Keratinocyte (primary cell): ENCODE data around the gene FAXC. TPM values are rescaled to one million over a fixed set of nuclear protein-coding genes. Genes with fewer than 3 reads are reported as not detected.

Source experiments
- DNase-seq: peaks from one replicate; pipeline ENCODE4 v3.0.0-alpha.2; 2011; ENCODE audit warnings: low read depth, missing footprints, low spot score
- FAIRE-seq: peaks from 2 replicates; lab custom pipeline; 2011; peaks lifted over from hg19 to GRCh38; lab: Jason Lieb, UNC
- H2AFZ ChIP-seq: 2 replicates; pipeline ENCODE4 v1.6.0; 2012; ENCODE audit warnings: low read length, control low read depth, inconsistent platforms; ENCODE audit not compliant: control insufficient read depth
- H3K27ac ChIP-seq: 2 replicates; pipeline ENCODE4 v1.5.1; 2011; ENCODE audit warnings: low read length; ENCODE audit not compliant: control insufficient read depth, insufficient read depth
- H3K27me3 ChIP-seq: 3 replicates; pipeline ENCODE4 v1.6.0; 2011; ENCODE audit warnings: low read length; ENCODE audit not compliant: control insufficient read depth, insufficient read depth; ENCODE audit errors: extremely low read depth
- H3K36me3 ChIP-seq, 2 experiments: 2 replicates in 1 of 2; 3 replicates in 1 of 2; pipeline ENCODE4 v1.5.1; 2011; ENCODE audit warnings: low read length in 2 of 2, mild to moderate bottlenecking in 1 of 2; ENCODE audit not compliant: control insufficient read depth in 2 of 2, insufficient read depth in 2 of 2; ENCODE audit errors: extremely low read depth in 1 of 2
- H3K4me1 ChIP-seq: 3 replicates; pipeline ENCODE4 v1.5.1; 2011; ENCODE audit warnings: low read length; ENCODE audit not compliant: control insufficient read depth, insufficient read depth; ENCODE audit errors: extremely low read depth
- H3K4me2 ChIP-seq: 3 replicates; pipeline ENCODE4 v1.6.0; 2011; ENCODE audit warnings: low read depth, low read length; ENCODE audit not compliant: control insufficient read depth, insufficient read depth; ENCODE audit errors: extremely low read depth
- H3K4me3 ChIP-seq, 3 experiments: fragments of 200-600 bp in 1 of 3; sonication (generic) in 1 of 3; 2 replicates in 2 of 3; 3 replicates in 1 of 3; pipeline ENCODE4 v1.5.1; 2011 to 2016; ENCODE audit warnings: low read length in 3 of 3, mild to moderate bottlenecking in 3 of 3, control low read depth in 2 of 3, inconsistent platforms in 1 of 3, low read depth in 1 of 3, mixed read lengths in 1 of 3, mixed run types in 1 of 3, moderate library complexity in 1 of 3; ENCODE audit not compliant: control insufficient read depth in 2 of 3, insufficient read depth in 2 of 3; ENCODE audit errors: extremely low read depth in 1 of 3
- H3K79me2 ChIP-seq: 2 replicates; pipeline ENCODE4 v1.6.0; 2012; ENCODE audit warnings: low read length; ENCODE audit not compliant: control insufficient read depth, insufficient read depth
- H3K9ac ChIP-seq: 3 replicates; pipeline ENCODE4 v1.6.0; 2011; ENCODE audit warnings: low read length; ENCODE audit not compliant: control insufficient read depth, insufficient read depth; ENCODE audit errors: extremely low read depth
- H3K9me1 ChIP-seq: 3 replicates; pipeline ENCODE4 v1.6.0; 2011; ENCODE audit warnings: low read length; ENCODE audit not compliant: control insufficient read depth, insufficient read depth; ENCODE audit errors: extremely low read depth
- H3K9me3 ChIP-seq: 2 replicates; pipeline ENCODE4 v1.5.1; 2012; ENCODE audit warnings: low read depth, low read length; ENCODE audit not compliant: control insufficient read depth
- H4K20me1 ChIP-seq: 3 replicates; pipeline ENCODE4 v1.6.0; 2011; ENCODE audit warnings: low read length; ENCODE audit not compliant: control insufficient read depth, insufficient read depth; ENCODE audit errors: extremely low read depth
- EZH2 ChIP-seq: IDR thresholded peaks from one replicate; pipeline ENCODE4 v1.6.1; 2012; ENCODE audit warnings: inconsistent platforms, mild to moderate bottlenecking, low read length, moderate library complexity
- dilution Hi-C: fragments of 300-500 bp; cut with MboI; formaldehyde crosslinking; loops from one replicate; pipeline ENCODE4 v1.7.0; 2020; ENCODE audit warnings: low sequenced_read_pairs; ENCODE audit not compliant: extremely low pct_ligation_motif_present
- polyA plus RNA-seq, 5 experiments: library from polyadenylated mRNA; depleted of rRNA in 3 of 5; stranded (reverse) in 3 of 5; stranded (forward) in 1 of 5; unstranded in 1 of 5; fragments of >200 nt; gene quantifications; 1 replicate in 1 of 5; 2 replicates in 3 of 5; 3 replicates in 1 of 5; pipeline versions ENCODE4 v1.2.1 to v1.2.3, GENCODE V29; 2011 to 2012; ENCODE audit warnings: missing spikeins in 2 of 5, low read depth in 1 of 5, low replicate concordance in 1 of 5
- TF ChIP-seq, protein P1 (sequence below), 3 experiments: IDR thresholded peaks in 1 of 3; conservative IDR thresholded peaks in 1 of 3; optimal IDR thresholded peaks in 1 of 3; 2 replicates in 2 of 3; 3 replicates in 1 of 3; pipeline versions ENCODE3 to v1.5.1; 2011; ENCODE audit warnings: low read length in 3 of 3, mild to moderate bottlenecking in 3 of 3, moderate library complexity in 2 of 3, control low read depth in 1 of 3, inconsistent platforms in 1 of 3; ENCODE audit not compliant: insufficient read depth in 2 of 3; ENCODE audit errors: extremely low read depth in 1 of 3

FAXC gene
- polyA plus RNA-seq, 1 donor (not counting 4 experiments of a cell fraction or from before 2014, with no cell fraction given) = 8.3 TPM

- DNase-seq = no peak
- FAIRE-seq = no peak
- Histone ChIP-seq H4K20me1 (no peaks in the 10 kb centered on the region), H3K27ac (no peak overlapping the region), H3K4me2 (no peak overlapping the region), H3K4me1 (no peaks in the 10 kb centered on the region), H3K79me2 (no peaks in the 10 kb centered on the region), H3K9me3 (no peaks in the 10 kb centered on the region), H3K27me3 (no peaks in the 10 kb centered on the region), H3K9ac (no peak overlapping the region), H2AFZ (no peak overlapping the region), H3K4me3 (no peak overlapping the region), H3K9me1 (no peaks in the 10 kb centered on the region), H3K36me3 (no peaks in the 10 kb centered on the region)
- TF ChIP-seq, protein P1, sequence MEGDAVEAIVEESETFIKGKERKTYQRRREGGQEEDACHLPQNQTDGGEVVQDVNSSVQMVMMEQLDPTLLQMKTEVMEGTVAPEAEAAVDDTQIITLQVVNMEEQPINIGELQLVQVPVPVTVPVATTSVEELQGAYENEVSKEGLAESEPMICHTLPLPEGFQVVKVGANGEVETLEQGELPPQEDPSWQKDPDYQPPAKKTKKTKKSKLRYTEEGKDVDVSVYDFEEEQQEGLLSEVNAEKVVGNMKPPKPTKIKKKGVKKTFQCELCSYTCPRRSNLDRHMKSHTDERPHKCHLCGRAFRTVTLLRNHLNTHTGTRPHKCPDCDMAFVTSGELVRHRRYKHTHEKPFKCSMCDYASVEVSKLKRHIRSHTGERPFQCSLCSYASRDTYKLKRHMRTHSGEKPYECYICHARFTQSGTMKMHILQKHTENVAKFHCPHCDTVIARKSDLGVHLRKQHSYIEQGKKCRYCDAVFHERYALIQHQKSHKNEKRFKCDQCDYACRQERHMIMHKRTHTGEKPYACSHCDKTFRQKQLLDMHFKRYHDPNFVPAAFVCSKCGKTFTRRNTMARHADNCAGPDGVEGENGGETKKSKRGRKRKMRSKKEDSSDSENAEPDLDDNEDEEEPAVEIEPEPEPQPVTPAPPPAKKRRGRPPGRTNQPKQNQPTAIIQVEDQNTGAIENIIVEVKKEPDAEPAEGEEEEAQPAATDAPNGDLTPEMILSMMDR (optimal IDR thresholded peaks at IDR 0.05 in 1 of 3, IDR thresholded peaks at IDR 0.05 in 1 of 3, conservative IDR thresholded peaks at IDR 0.05 in 1 of 3; ENCODE audit: extremely low read depth in 1 of 3, insufficient read depth in 2 of 3, low read length in 3 of 3) = no peak
- no peak for TF ChIP-seq EZH2
- dilution Hi-C loops = loop anchor here (5.0 kb wide), 1 partner anchor 98 kb away; no protein-coding TSS in a partner anchor
Observed at GRCh38 chr6:99254616-99255550, 94.6 kb downstream of the FAXC start.

- no peaks in the 10 kb centered on the region for H3K36me3 ChIP-seq
- dilution Hi-C loops = loop anchor here (5.0 kb wide), 1 partner anchor 96 kb away; no protein-coding TSS in a partner anchor
- TF ChIP-seq, protein P1 (optimal IDR thresholded peaks at IDR 0.05 in 1 of 3, IDR thresholded peaks at IDR 0.05 in 1 of 3, conservative IDR thresholded peaks at IDR 0.05 in 1 of 3; ENCODE audit: extremely low read depth in 1 of 3, insufficient read depth in 2 of 3, low read length in 3 of 3) = no peak
- no peak for TF ChIP-seq EZH2
Observed at GRCh38 chr6:99253271-99253670, 96.2 kb downstream of the FAXC start.

More at GRCh38 chr6:99253271-99253670, 96.2 kb downstream of the FAXC start:
- Histone ChIP-seq H3K4me1 (no peaks in the 10 kb centered on the region), H3K9me3 (no peaks in the 10 kb centered on the region), H3K4me3 (no peak overlapping the region), H3K4me2 (no peak overlapping the region), H3K27ac (no peak overlapping the region), H2AFZ (no peak overlapping the region), H3K79me2 (no peaks in the 10 kb centered on the region), H3K9me1 (no peaks in the 10 kb centered on the region), H3K9ac (no peak overlapping the region), H3K27me3 (no peaks in the 10 kb centered on the region), H4K20me1 (no peaks in the 10 kb centered on the region)
- FAIRE-seq (no peak), DNase-seq (no peak)
